Transverse colon (tissue), 4 donors: ENCODE results near the gene DOCK10.

Experiments
- CTCF ChIP-seq, 5 experiments: fragments of 200-600 bp in 3 of 5; fragments of 450-650 bp in 2 of 5; sonication (generic) in 3 of 5; IDR thresholded peaks; 1 replicate in 2 of 5; 2 replicates in 3 of 5; pipeline ENCODE4 v1.5.1; 2016 to 2017; ENCODE audit warnings: antibody characterized with exemption in 5 of 5, inconsistent platforms in 3 of 5, mild to moderate bottlenecking in 2 of 5, moderate library complexity in 1 of 5
- EP300 ChIP-seq: sonication (generic); formaldehyde crosslinking; IDR thresholded peaks from one replicate; pipeline ENCODE4 v1.6.1; 2017; ENCODE audit warnings: antibody characterized with exemption, low read depth
- POLR2A ChIP-seq: fragments of 450-650 bp; IDR thresholded peaks from one replicate; pipeline ENCODE4 v1.6.1; 2016; ENCODE audit warnings: antibody characterized with exemption, mild to moderate bottlenecking, moderate library complexity
- POLR2AphosphoS5 ChIP-seq, 3 donors: sonication (generic); formaldehyde crosslinking; IDR thresholded peaks; one replicate each; pipeline ENCODE4 v1.6.1; 2016; ENCODE audit warnings: antibody characterized with exemption in 3 of 3

GRCh38 chr2:224723586-224724217, 318.6 kb downstream of the DOCK10 start:
- no peak for TF ChIP-seq POLR2A
- no peak for TF ChIP-seq CTCF (IDR thresholded peaks at IDR 0.05)
- TF ChIP-seq POLR2AphosphoS5 (IDR thresholded peaks at IDR 0.05), result no peak
- no peak for TF ChIP-seq EP300
